GM18907 (cell line): ENCODE measurements around the gene SGCD.

ENCODE experiments used
- ATAC-seq: cut with Tn5 transposase; IDR thresholded peaks from one replicate; pipeline ENCODE4 v1.9.1; 2021; ENCODE audit warnings: mild to moderate bottlenecking, moderate library complexity; ENCODE audit not compliant: unreplicated experiment

The SGCD gene

DNA sequence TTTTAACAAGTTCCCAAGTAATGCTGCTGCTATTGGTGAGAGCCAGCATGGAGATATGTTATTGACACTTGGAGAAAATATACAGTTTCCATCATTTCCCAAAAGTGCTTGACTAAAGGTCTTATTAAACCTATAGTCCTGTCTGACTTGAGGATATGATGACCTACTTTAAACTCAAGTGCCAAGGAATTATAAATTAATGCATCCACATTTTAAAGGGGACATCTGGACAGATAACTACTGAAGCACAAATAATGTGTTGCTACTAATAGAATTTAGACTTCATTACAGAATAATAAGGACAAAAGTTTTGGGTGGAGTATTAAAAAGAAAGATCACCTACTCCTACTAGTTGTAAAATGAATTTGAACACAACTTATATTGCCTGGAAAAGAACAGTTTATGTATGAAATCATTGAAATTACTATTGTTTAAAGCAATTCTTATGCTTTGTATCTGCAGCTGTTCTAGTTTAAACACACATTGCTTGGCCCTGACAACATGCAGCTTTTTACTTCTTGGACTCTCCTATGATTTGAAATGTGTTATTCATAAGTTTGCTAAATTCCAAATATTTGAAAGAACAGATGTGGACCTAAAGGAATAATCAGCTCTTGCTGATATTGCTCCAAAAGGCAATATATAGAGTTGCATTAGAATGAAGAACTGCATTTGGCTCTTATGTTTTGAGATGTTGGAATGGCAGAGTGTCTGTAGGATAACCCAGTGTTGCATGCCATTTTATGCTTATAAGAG lies 73.4 kb downstream of the SGCD start:
- ATAC-seq = no peak

DNA sequence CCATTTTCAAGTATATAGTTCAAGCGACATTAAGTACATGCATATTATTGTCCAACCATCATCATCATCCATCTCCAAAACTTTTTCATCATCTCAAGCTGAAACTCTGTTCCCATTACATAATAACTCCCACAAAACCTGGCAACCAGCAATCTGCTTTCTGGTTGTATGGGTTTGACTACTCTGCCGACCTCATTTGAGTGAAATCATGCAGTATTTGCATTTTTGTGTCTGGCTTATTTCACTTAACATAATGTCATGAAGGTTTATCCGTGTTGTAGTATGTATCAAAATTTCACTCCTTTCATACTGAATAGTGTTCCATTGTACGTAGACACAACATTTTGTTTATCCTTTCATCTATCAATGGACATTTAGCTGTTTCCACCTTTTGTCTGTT lies 74.8 kb downstream of the SGCD start:
- ATAC-seq = peak; percentile 3

DNA sequence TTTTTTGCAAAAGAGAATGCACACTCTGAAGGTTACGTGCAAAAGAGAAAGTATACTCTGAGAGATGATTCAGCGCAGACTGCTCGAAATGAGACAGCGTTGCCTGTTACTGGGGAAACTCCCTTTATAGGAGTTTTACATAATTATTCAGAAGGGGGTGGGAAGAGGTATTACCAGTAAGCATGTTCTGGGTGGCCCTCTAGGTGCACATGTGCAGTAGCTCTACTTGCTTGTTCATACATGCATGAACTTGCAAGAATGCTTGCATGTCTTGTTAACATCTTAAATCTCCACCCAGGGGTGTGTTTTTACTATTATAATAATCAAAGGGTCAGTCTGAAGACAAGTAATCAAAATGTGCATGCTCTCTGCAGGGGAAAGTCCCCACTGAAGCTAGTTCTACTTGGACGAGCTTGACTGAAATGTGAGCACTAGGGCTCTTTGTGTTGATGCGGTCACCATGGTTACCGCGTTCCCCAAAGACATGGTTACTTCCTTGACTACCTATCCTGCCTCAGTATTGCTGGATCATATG lies 75.5 kb downstream of the SGCD start:
- peak; percentile 99 for ATAC-seq

DNA sequence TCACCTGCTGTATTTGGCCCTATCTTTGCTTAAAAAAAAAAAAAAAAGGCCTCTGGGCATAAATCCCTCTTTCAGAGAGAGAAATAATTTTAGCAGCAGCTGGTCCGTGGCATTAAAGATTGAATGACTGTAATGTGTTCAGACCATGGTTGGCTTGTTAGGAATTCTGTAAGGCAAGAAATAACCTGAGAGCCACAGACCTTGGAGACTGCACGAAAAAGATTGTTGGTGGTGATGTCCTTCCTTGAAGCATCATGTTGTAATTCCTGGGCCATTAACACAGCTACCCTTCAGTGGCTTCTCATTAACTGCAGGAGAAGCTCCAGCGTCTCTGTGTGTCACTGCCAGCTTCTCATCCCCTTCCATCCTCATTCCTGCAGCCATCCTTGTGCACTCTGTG lies 79.0 kb downstream of the SGCD start:
- no peak for ATAC-seq

DNA sequence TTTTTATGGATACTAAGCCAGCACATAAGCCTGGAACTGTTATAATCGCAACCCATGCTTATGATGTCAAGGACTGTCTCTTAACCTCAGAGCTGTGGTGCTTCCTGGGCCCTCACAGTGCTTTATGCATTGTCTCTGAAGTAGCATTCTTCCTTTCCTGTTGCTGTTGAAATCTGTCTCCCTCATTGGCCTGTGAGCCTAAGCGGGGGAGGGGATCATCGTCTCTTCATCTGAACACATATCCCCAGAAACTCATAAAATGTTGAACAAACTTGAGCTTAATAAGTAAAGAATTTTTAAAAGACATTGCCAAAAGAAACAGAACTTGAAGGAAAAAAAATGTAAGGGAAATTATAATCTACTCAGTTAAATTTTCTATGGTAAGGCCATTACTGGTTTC lies 80.3 kb downstream of the SGCD start:
- ATAC-seq = no peak

DNA sequence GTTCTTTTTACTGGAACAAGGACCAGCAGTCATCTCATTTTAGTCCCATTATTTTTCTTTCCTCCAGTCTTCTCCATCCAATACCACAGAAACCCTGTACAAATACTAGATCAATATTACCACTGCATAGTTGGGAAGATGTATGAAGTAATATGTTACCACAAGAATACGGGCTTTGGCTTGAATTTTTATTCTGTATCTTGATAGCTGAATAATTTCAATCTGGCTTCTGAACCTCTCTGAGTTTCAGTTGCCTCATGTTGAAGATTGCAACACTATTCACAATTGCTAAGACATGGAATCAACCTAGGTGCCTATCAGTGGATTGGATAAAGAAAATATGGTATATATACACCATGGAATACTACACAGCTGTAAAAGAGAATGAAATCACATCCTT lies 82.9 kb downstream of the SGCD start:
- no peak for ATAC-seq

DNA sequence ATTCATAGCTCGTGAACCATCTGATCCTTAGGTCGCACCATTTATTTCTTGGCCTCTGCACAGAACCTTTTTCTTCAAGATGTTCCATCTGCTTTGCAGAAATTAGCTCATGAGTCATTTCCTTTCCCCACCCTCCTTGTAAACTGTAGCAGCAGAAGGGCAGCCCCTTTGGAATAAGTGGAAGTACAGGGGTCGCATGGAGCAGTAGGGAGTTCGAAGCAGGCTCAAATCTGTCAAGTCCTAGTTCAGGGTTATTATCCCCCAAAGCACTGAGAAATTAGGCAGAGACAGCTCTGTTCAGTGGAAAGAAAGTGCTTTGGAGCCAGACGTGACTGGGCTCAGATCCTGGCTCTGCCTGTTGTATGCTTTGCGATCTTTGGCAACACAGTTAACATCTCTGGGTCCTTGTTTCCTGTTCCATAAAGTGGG lies 84.2 kb downstream of the SGCD start:
- no peak for ATAC-seq

DNA sequence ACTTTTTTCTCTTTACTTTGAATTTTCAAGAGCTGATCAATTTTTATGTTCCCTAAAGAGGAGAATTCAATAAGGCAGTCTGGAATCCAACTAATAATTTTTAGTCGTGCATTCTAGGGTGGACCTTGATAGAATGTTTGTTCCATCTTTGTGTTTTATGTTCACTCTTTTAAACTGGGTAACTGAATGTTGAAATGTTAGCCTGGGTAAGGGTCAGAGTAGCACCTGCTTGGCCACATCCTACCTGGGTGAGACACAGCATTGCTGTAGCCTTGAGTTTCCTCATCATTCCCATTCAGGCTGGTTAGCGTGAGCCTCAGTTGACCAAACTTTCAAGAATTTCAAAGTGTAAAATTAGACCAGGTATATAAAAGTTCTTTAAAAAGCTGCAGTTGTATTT lies 85.0 kb downstream of the SGCD start:
- ATAC-seq = no peak

DNA sequence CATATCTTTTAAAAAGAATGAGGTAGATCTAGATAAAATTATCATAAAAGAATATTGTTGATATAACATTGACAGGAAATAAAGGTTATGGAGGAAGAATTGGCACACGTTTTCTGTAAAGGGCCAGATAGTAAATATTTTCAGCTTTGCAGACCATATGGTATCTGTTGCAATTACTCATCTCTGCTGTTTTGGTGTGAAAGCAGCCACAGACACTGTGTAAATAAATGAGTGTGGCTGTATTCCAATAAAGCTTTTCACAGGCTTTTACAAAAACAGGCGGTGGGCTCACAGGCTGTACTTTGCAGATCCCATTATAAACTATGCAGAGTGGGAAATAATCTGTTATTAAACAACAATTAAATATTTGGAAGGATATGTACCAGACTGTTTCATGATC lies 87.4 kb downstream of the SGCD start:
- no peak for ATAC-seq

DNA sequence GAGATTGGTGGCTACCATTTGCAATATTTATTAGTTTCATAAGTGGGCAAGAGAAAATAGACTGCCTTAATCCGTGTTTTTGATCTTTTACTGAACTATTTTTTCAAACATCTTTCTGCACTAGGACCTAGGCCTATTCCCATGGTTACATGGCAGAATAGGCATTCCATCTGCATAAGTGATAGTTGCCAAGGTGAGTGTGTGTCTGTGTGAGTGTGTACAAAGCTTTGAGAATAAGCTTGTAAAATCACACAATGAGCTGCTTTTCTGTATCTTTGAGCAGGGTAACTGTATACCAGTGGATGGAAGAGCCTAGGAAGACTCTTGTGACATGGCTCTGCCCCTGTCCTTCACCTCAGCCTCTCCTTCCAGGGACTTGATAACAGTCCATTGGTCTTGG lies 92.7 kb downstream of the SGCD start:
- ATAC-seq = no peak

DNA sequence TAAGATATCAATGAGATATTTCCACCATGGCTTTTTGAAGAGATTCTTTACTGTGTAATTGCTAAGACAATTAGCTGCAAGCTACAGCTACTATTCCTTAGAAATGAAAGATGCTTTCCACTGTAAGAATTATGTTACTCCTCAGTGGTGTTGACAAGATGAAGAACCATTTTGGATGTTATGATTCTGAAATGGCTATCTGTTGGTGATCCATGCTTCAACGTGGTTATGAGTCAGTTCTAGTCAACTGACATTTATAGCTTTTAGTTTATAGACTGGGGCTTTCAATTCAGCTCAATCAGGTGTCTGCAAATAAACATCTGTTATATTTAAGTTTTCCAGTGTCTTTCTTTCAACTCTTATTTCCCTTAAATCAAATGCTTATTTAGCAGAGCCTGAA lies 93.7 kb downstream of the SGCD start:
- no peak for ATAC-seq

DNA sequence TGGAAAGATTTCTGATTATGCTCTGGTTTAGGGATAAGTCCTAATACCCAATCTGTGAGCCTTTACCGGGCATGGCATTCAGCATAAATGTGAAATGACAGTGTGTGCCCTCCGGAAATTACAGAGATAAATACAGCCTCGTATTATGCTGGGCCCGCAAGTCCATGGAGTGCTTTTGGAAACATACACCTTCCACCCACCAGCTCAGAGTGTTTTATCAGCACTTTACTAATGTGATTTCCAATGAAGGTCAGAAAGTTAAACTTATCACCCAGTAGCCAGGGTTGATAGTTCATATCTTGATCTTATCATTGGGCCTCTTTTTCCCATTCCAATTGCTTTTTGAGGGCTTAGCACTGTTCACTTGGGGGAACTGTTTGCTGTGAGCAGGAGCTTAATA lies 94.8 kb downstream of the SGCD start:
- no peak for ATAC-seq

DNA sequence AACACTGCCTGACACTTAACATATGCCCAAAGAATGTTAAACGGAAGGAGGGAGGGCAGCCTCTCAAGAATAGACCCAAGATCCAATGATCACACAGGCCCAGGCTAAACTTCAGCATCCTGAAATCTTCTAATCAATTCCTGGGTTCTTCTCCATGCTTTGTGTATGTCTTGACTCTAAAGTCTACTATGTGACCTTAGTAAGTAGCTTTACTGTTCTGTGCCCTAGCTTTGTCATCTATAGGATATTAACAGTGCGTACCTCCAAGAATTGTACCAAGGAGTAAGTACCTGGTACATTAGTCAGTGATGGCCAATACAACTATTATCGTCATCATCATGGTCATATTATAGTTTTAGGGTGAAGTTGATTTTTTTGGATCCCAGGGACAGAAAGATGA lies 96.6 kb downstream of the SGCD start:
- no peak for ATAC-seq

DNA sequence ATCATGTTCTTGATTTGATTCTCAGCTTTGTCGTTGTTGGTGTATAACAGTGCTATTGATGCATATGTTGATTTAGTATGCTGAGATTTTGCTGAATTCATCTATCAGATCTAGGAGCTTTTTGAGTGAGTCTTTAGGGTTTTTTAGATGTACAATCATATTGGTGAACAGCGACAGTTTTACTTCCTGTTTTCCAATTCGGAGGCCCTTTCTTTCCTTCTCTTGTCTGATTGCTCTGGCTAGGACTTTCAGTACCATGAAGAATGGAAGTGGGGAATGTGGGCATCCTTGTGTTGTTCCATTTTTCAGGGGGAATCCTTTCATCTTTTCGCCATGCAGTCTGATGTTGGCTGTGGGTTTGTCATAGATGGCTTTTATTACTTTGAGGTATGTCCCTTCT lies 100.4 kb downstream of the SGCD start:
- no peak for ATAC-seq

DNA sequence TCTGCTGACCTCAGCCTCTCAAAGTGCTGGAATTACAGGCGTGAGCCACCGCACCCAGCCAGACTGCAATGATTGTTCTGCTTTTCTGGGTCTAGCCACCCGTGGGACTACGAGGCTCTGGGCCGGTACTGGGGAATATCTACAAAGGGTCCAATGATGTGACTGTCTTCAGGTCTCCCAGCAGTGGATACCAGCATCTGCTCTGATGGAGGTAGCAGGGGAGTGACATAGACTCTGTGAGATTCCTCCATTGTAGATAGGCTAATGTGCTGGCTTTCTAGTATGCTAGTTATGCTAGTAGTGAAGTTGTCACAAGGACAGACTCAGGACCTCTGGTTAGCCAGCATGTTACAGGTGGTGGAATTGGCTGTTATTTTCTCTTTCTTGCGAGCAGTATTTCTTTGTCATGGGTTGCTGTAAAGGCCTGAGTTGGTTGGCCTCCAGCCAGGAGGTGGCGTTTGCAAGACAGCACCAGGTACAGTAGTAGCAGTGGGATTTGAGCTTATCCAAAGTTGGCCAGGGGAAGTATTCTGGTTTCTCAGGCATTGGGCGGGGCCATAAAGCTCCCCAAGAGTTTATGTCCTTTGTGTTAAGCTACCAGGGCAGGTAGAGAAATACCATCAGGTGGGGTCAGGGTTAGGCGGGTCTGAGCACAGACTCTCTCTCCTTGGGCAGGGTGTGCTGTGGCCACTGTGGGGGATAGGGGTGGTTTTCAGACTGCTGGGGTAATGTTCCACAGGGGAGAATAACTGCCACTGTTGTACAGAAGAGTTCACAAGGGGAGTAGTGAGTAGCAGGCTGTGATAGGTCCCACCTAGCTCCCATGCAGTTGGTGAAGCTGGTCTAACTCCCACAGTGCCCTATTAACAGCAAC lies 105.2 kb downstream of the SGCD start:
- no peak for ATAC-seq

DNA sequence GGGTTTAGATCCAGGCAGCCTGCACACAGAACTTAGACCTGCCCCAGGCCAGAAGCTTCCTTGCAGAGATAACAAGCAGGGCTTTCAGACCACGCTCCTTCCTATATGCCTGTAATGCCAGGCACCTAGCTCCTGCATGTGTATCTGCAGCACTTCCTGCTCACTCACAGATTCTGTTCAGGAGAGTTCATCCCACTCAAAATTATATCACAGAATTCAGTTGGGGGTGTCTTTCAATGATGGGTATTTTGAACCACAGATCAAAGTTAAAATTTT lies 105.8 kb downstream of the SGCD start:
- ATAC-seq = no peak

DNA sequence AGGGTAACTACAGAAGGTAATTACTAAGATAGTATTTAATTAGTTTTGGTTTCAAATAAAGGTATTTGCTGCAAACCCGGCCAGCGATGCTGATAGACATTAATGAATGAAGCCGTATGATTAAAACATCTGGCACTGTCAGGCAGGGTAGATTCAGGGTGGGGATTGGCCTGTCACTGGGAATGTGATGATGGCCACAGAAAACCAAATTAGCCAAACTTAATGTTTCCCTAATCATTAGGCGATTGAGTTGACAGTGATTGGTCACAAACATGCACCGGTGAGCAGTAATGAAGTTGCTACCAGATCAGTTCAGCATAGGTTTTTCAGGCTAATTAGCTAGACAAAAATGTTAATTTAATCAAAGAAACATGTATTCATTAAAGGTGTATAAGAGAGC lies 107.5 kb downstream of the SGCD start:
- no peak for ATAC-seq

DNA sequence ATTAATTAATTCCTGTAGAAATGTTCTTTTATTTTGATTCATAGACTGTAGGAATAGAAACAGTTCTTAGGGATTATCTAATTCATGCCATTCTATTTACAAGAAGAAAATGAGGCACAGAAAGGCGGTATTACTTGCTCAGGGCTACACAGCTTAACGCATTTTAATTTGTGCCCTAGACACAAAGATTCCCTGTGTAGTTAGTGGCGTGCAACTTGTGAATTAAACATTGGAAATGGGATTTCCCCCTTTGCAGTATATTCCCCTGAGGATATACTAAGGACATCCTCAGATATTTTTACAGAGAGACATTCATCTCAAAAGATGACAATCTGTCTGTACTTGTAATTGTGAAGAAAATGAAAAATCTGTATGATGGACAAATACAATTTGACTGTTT lies 108.1 kb downstream of the SGCD start:
- no peak for ATAC-seq

DNA sequence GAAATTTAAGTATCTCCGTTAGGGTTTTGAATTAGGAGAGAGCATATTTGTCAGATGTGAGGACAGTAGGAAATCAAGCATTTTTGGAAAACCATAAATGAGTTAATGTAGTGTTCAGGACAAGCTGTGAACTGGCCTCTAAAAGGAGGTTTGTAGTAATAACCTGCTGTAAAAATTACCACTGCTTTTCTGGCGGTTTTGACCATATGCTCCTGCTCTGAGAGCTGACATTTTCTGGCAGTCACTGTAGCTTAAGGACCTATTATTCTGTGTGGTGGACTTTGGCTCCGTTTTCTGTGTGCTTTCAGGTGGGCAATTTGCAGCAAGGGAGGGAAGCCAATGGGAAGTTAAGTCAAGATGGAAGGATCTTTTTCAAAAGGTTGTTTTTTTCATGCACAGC lies 111.1 kb downstream of the SGCD start:
- ATAC-seq = no peak

DNA sequence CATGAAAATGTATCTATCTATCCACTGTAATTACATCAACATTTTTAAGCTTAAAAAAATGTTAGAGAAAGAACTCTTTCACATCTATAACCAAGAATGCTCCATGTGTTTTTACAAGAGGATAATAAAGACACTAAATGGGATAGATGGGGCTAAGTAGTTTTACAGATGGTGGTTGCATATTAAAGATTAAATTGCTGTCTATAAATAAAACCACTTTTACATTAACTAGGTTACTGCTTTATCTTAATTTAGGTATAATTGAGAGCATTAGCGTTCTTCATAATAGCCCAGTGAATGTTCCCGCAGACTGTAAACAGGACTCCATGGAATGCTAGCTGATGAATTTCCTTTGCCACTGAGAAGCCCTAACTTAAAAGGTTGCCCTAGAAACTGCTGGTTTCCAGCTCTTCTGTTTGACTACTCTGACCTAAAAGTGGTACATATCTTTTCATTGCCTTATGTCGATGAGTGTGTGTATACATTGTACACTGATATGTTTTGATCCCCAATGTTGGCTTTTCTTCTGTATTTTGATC lies 117.9 kb downstream of the SGCD start:
- ATAC-seq = no peak

DNA sequence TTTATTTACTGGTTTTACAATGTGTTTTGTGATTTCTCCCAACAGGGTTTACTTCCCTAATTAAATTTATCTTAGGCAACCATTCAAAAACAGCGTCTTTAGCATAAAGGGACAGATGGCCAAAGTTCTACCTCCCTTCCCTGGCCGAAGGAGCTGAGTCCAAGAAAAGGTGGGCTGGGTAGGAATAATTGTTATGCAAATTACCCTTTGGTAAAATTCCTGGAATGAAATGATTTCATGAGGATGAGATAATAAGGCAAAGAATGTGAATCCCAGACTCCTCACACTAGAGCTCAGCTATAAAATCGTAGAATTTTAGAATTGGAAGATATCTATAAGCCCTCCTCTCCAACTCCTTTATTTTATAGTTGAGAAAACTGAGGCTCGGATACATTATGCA lies 119.6 kb downstream of the SGCD start:
- no peak for ATAC-seq

DNA sequence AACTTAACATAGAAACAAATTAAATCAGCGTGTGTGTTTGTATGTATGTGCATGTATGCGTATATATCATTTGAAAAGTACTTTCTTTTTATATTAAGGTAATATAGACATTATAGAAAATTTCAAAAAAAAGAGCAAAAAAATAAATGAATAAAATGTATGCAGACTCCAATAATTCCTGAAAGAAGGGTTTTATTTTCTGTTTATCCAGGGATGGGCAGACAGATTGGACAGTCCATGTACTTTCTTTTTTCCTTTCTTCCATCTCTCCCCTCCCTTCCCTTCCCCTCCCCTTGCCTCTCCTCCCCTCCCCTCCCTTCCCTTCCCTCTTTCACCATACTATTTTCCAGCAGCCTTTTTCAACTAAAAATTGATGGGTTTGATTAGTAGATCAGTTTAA lies 123.8 kb downstream of the SGCD start:
- ATAC-seq = no peak
